WI38 (cell line): Measurements from ENCODE around the gene LIMCH1.

Experiments
- H3K4me3 ChIP-seq: 2 replicates; pipeline ENCODE4 v1.5.1; 2011; ENCODE audit warnings: low read depth, mild to moderate bottlenecking, control low read depth, low read length
- TF ChIP-seq, protein P1 (sequence below): IDR thresholded peaks from 2 replicates; pipeline ENCODE4 v1.5.1; 2012; ENCODE audit warnings: low read depth, mild to moderate bottlenecking, control low read depth, low read length

Gene LIMCH1

DNA sequence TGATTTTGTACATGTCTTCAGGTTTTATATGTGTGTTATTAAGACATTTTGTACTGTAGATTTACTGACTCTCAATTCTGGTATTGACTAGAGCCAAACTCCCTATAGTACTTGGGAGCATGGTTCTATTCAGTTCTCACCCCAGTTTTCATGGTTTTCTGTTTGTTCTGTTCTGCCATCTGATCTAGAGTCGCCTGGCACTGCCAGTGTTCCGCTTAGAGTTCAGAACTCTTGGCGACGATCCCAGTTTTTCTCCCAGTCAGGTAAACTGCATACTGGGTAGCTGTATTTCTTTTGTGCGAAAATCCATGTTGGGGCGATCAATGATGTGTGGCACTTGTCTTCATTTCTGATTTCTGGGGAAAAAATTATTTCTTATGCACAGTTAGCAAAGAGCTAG is 132.6 kb downstream of the LIMCH1 start:
- H3K4me3 ChIP-seq = no peak overlapping the region
- TF ChIP-seq, protein P1, sequence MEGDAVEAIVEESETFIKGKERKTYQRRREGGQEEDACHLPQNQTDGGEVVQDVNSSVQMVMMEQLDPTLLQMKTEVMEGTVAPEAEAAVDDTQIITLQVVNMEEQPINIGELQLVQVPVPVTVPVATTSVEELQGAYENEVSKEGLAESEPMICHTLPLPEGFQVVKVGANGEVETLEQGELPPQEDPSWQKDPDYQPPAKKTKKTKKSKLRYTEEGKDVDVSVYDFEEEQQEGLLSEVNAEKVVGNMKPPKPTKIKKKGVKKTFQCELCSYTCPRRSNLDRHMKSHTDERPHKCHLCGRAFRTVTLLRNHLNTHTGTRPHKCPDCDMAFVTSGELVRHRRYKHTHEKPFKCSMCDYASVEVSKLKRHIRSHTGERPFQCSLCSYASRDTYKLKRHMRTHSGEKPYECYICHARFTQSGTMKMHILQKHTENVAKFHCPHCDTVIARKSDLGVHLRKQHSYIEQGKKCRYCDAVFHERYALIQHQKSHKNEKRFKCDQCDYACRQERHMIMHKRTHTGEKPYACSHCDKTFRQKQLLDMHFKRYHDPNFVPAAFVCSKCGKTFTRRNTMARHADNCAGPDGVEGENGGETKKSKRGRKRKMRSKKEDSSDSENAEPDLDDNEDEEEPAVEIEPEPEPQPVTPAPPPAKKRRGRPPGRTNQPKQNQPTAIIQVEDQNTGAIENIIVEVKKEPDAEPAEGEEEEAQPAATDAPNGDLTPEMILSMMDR = no peak

DNA sequence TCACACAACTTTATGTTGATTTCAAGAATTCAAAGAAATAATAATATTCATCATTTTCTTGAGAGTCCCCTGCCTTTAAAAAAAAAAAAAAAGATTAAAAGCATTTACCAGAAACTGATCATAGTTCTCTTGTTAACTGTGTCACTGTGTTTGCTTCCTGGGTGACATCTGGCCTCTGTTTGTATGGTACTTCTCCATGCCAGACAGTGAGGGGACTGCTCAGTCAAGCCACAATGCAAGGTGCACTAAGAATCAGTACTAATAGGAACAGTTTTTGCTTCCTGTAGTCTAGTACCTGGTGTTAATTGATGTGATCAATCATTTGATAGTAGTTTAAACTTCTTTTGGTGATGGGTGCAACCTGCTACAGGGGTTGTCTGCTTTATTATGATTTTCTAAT is 133.0 kb downstream of the LIMCH1 start:
- no peak overlapping the region for H3K4me3 ChIP-seq
- TF ChIP-seq, protein P1 = no peak

DNA sequence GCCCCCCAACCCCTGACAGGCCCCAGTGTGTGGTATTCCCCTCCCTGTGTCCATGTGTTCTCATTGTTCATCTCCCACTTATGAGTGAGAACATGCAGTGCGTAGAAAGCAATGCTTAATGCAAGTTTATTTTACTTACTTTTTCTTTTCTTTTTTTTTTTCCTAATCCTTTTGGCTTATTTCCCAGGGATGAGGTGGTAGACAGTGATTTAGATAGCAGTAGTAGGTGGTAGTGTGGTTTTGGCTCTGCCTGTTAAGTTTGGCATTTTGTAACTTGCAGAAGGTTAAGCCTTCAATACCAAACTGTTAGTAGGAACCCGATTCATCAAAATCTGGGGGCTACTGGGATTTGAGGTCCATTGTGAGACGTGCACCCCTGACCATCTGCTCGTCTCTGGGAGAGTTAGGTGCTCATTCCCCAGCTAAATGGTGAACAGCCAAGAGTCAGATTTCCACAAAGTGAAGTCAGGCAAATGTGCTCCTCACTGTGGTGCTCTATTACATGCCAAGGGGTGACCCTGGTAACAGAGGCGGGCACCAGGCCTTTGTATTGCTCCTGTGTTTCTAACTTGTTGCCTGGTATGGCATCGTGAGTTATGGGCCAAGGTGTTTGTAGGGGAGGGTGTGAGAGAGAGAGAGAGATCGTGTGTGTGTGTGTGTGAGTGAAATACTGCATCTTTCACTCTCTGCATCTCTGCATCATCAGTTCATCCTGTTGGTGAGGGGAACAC is 140.3 kb downstream of the LIMCH1 start:
- TF ChIP-seq, protein P1 = no peak
- no peak overlapping the region for H3K4me3 ChIP-seq

DNA sequence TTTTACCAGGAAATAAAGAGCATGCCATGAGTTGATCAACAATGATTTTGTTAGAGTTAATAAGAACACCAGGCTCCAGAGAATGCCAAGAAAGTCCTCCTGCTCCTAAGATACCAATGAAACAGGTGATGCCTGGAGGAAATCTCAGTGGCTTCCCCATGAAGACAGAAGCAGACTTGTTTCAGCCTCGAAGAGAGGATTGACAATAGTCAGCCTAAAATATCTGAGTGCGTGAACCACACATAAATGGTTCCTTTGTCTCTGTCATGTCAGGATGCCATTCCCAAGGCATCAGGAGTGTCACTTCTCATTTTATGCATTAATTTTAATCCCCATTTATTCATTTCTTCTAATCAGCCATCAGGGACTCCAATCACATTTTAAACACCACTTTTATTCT is 141.0 kb downstream of the LIMCH1 start:
- TF ChIP-seq, protein P1 = no peak

DNA sequence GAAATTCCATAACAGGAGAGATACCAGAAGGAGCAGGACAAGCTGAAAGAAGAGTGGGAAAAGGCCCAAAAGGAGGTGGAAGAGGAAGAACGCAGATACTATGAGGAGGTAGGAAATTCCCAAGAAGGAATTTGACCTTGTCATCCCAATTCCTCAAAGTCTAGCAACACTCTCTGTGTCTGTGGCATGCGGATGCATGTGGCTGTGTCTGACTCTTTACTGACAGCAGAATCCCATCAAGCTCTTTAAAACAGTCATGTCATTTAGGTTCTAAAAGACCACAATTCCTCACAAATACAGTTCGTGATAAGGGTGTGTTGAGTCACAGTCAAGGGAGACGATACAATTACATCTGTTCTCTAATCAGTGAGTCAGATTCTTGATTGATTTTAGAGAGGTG is 142.0 kb downstream of the LIMCH1 start:
- no peak overlapping the region for H3K4me3 ChIP-seq
- TF ChIP-seq, protein P1 = no peak

More for the DNA sequence above, 141.0 kb downstream of the LIMCH1 start:
- H3K4me3 ChIP-seq = no peak overlapping the region

DNA sequence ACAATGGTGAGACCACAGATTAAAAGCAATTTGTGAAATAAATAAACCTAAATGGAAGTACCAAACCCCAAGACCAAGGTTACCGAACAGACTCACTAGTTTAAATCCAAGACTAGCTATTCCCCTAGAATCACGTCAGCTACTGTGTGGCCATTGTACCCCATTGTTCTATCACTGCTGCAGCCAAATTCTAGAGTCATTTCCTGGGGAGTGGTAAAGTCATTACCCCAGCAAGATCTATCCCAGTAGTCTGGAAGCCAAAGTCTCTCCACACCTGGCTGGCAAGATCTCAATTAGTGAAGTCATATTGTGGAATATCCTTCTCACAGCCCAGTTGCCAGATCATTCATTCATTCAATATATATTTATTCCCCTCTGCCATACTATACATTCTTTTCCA is 143.1 kb downstream of the LIMCH1 start:
- TF ChIP-seq, protein P1 = no peak

DNA sequence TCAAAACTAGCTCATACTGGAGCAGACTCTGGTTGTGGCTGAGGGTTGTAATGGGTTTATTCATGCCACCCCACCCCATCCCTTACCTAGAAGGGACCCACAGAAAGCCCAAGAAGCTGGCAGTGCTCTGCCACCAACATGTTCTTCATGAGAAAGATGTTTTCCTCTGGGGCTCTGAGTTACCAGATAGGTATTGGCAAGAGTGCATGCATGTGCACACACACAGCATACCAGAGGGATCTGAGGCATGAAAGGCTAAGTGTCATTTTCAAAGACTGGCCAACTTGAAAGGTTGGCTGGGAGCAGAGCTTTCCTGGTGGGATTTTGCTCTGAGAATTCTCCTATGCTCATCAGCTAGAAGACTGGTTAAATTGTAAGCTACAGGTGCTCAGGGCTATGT is 145.4 kb downstream of the LIMCH1 start:
- no peak overlapping the region for H3K4me3 ChIP-seq
- TF ChIP-seq, protein P1 = no peak

More for the DNA sequence above, 143.1 kb downstream of the LIMCH1 start:
- H3K4me3 ChIP-seq = no peak overlapping the region
